ENCODE data around the gene PI4KB. TPM values are rescaled to one million over a fixed set of nuclear protein-coding genes. Genes with fewer than 3 reads are reported as not detected.

The PI4KB gene
- total RNA-seq, 4 donors from 2014 or later, result 15.9 to 155 (median 44.1) TPM

GRCh38 chr1:151311011-151311410 lies 16.2 kb downstream of the PI4KB start:
- Histone ChIP-seq H3K4me1 (peaks cover 41 to 44% of the 10 kb centered on the region in 2 donors), H3K36me3 (no peaks in the 10 kb centered on the region)
- intact Hi-C loops (cut with DNase I; ENCODE audit: low total_unique reads), result no loop called here

DNA sequence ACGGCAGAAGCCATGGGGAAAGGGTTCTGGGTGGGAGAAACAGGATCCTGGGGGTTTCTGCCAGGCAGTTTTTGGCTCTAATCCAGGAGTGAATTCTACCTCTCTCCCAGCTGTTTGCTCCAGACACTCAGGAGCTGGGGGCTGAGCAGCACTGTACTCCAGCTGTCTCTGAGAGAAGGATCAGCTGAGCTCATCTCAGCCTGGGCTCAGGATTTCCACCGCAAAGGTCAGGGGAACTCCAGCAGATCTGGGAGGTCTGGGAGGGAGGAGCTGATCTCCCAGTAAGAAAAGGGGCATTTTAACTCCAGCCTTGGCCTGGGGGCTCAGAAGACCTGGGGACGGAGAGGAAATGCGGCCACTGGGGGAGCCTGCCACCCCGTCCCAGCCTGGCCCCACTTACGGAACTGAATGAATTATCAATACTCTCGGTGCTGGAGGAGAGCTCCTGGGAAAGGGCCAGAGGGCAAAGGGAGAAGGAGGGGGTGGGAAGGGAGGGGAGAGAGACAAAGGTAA lies 17.3 kb downstream of the PI4KB start:
- intact Hi-C loops (cut with DNase I; ENCODE audit: low total_unique reads), result no loop called here
- Histone ChIP-seq H3K4me1 (peaks cover 41% of the 10 kb centered on the region in 2 donors), H3K36me3 (no peaks in the 10 kb centered on the region), H3K27ac (peak overlapping the region; percentile 76 to 88), H3K27me3 (no peaks in the 10 kb centered on the region), H3K4me3 (no peak overlapping the region), H3K9me3 (no peaks in the 10 kb centered on the region)
- peak in 1 of 2 donors; percentile 60 for DNase-seq
- TF ChIP-seq CTCF (IDR thresholded peaks at IDR 0.05), result no peak
- no peak for TF ChIP-seq POLR2A (IDR thresholded peaks at IDR 0.05)

More at GRCh38 chr1:151311011-151311410, 16.2 kb downstream of the PI4KB start:
- TF ChIP-seq CTCF (IDR thresholded peaks at IDR 0.05) (no peak), POLR2A (IDR thresholded peaks at IDR 0.05) (no peak)
- H3K27ac ChIP-seq, result peak overlapping the region; percentile 76 to 88
- H3K4me3 ChIP-seq, result no peak overlapping the region
- no peaks in the 10 kb centered on the region for H3K27me3 ChIP-seq
- peak in 1 of 2 donors; percentile 57 for DNase-seq
- no peaks in the 10 kb centered on the region for H3K9me3 ChIP-seq

- DNase-seq, result no peak
- Histone ChIP-seq H3K4me1 (no peaks in the 10 kb centered on the region), H3K4me3 (no peak overlapping the region), H3K27ac (no peak overlapping the region), H3K9me3 (no peaks in the 10 kb centered on the region), H3K36me3 (no peaks in the 10 kb centered on the region), H3K27me3 (no peaks in the 10 kb centered on the region)
- no peak for TF ChIP-seq POLR2A (IDR thresholded peaks at IDR 0.05)
- TF ChIP-seq CTCF (IDR thresholded peaks at IDR 0.05), result no peak
- intact Hi-C loops (cut with DNase I; ENCODE audit: low total_unique reads), result loop anchor here (10.0 kb wide), 1 partner anchor 100 kb away; the partner anchor contains the start of gene PSMB4
Measured at GRCh38 chr1:151294742-151295462, 32.3 kb downstream of the PI4KB start.

DNA sequence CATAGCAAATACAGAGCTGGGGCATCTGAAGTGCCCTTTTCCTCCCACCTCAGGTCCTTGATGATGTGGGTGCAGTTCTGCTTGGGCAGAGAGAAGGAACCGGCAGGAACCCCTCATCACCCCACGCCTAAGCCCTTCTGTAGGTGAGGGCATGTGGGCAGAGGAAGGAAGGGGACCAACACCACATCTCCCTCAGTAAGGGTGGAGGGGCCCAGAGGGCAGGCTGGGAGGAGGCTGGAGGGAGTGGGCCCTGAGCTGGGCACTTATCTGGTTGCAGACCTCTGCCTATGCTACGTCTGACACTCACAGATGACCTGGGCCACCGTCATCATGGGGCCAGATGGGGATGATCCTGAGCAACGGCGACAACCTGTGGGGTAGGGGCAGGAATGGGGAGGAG lies 34.1 kb downstream of the PI4KB start:
- H3K4me1 ChIP-seq, result no peaks in the 10 kb centered on the region
- DNase-seq, result no peak
- no peaks in the 10 kb centered on the region for H3K36me3 ChIP-seq
- H3K4me3 ChIP-seq, result no peak overlapping the region
- H3K27me3 ChIP-seq, result no peaks in the 10 kb centered on the region
- intact Hi-C loops (cut with DNase I; ENCODE audit: low total_unique reads), result loop anchor here (10.0 kb wide), 1 partner anchor 102 kb away; the partner anchor contains the start of gene PSMB4
- no peak overlapping the region for H3K27ac ChIP-seq
- no peaks in the 10 kb centered on the region for H3K9me3 ChIP-seq
- TF ChIP-seq CTCF (IDR thresholded peaks at IDR 0.05) (no peak), POLR2A (IDR thresholded peaks at IDR 0.05) (no peak)
